Natural killer cell (primary cell): Measurements from ENCODE around the gene PLPP1. TPM values are rescaled to one million over a fixed set of nuclear protein-coding genes. Genes with fewer than 3 reads are reported as not detected.

ENCODE experiments used
- ATAC-seq, 3 donors: fragments of 150-1000 bp in 2 of 3; fragments of 200-7000 bp in 1 of 3; cut with Tn5 transposase; 1 replicate in 1 of 3; 2 replicates in 2 of 3; pipeline ENCODE4 v1.10.0; 2021; ENCODE audit warnings: mild to moderate bottlenecking in 2 of 3, moderate library complexity in 2 of 3
- DNase-seq, 2 donors: peaks; one replicate each; pipeline versions ENCODE4 v3.0.0 to v3.0.0-alpha.2; 2013 to 2021; ENCODE audit warnings: mixed read lengths in 1 of 2
- H3K27ac ChIP-seq: one replicate; pipeline ENCODE4 v1.5.1; 2013; ENCODE audit warnings: mild to moderate bottlenecking, low read length
- H3K27me3 ChIP-seq: one replicate; pipeline ENCODE4 v1.6.1; 2013; ENCODE audit warnings: low read length; ENCODE audit not compliant: control insufficient read depth, insufficient read depth
- H3K36me3 ChIP-seq: one replicate; pipeline ENCODE4 v1.6.1; 2013; ENCODE audit warnings: low read length; ENCODE audit not compliant: control insufficient read depth, insufficient read depth
- H3K4me1 ChIP-seq: one replicate; pipeline ENCODE4 v1.6.1; 2013; ENCODE audit warnings: low read length; ENCODE audit not compliant: control insufficient read depth, insufficient read depth
- H3K4me3 ChIP-seq: one replicate; pipeline ENCODE4 v1.5.1; 2013; ENCODE audit warnings: low read length
- H3K9me3 ChIP-seq: one replicate; pipeline ENCODE4 v1.6.1; 2013; ENCODE audit warnings: low read length; ENCODE audit not compliant: control insufficient read depth, insufficient read depth
- H3K27ac Mint-ChIP-seq, 2 donors: one replicate each; pipeline ENCODE4 v1.8.0; 2022; ENCODE audit warnings: mild to moderate bottlenecking in 2 of 2, mixed read lengths in 2 of 2, moderate library complexity in 1 of 2
- H3K27me3 Mint-ChIP-seq, 2 donors: one replicate each; pipeline ENCODE4 v1.8.0; 2022; ENCODE audit warnings: low read depth in 2 of 2, mixed read lengths in 2 of 2
- H3K36me3 Mint-ChIP-seq: one replicate; pipeline ENCODE4 v1.8.0; 2022; ENCODE audit warnings: mixed read lengths
- H3K4me1 Mint-ChIP-seq, 2 donors: one replicate each; pipeline ENCODE4 v1.8.0; 2022; ENCODE audit warnings: mixed read lengths in 2 of 2
- H3K4me3 Mint-ChIP-seq: one replicate; pipeline ENCODE4 v1.8.0; 2022; ENCODE audit warnings: mild to moderate bottlenecking, moderate library complexity, mixed read lengths
- H3K9me3 Mint-ChIP-seq, 2 donors: one replicate each; pipeline ENCODE4 v1.8.0; 2022; ENCODE audit warnings: mixed read lengths in 2 of 2
- CTCF ChIP-seq: fragments of 200-600 bp; IDR thresholded peaks from one replicate; pipeline ENCODE4 v1.8.0; 2022; ENCODE audit warnings: antibody characterized with exemption
- WGBS: methylation state at CpG from one replicate; pipeline ENCODE4 v1.1.7; 2013; ENCODE audit warnings: missing lambda C conversion rate; ENCODE audit not compliant: insufficient coverage; 5-methylcytosine and 5-hydroxymethylcytosine counted together
- intact Hi-C: fragments of 100-400 bp; cut with micrococcal nuclease; formaldehyde crosslinking; loops from one replicate; pipeline ENCODE4 v1.14.2; 2022
- total RNA-seq, 4 donors: library from RNA; stranded (reverse); fragments of 120-200 nt in 1 of 4; gene quantifications; one replicate each; pipeline versions ENCODE4 v1.2.3 to v1.2.4, GENCODE V29; 2013 to 2022

Gene PLPP1
- total RNA-seq, 3 donors from 2014 or later (not counting 1 experiment from before 2014, with no cell fraction given) = 3.3 to 5.5 (median 4.2) TPM

GRCh38 chr5:55551358-55551757 is 16.6 kb upstream of the PLPP1 start:
- Mint-ChIP-seq H3K9me3 (no peaks in the 10 kb centered on the region), H3K4me3 (no peak overlapping the region), H3K27ac (no peak overlapping the region), H3K36me3 (no peaks in the 10 kb centered on the region), H3K27me3 (peaks cover 16 to 32% of the 10 kb centered on the region in 2 donors), H3K4me1 (no peaks in the 10 kb centered on the region)
- no peak for DNase-seq
- Histone ChIP-seq H3K4me3 (no peak overlapping the region), H3K4me1 (no peaks in the 10 kb centered on the region), H3K36me3 (no peaks in the 10 kb centered on the region), H3K27me3 (no peaks in the 10 kb centered on the region), H3K27ac (no peak overlapping the region), H3K9me3 (no peaks in the 10 kb centered on the region)
- ATAC-seq = no peak
- 59% methylated on average over 6 of the region's 7 CpGs for WGBS
- intact Hi-C loops = no loop called here
- no peak for TF ChIP-seq CTCF

GRCh38 chr5:55547781-55548180 is 13.0 kb upstream of the PLPP1 start:
- H3K27ac Mint-ChIP-seq = no peak overlapping the region
- no peak overlapping the region for H3K27ac ChIP-seq
- TF ChIP-seq CTCF = no peak
- intact Hi-C loops = no loop called here
- no peaks in the 10 kb centered on the region for H3K36me3 Mint-ChIP-seq
- no peak overlapping the region for H3K4me3 Mint-ChIP-seq
- H3K9me3 ChIP-seq = no peaks in the 10 kb centered on the region
- H3K27me3 ChIP-seq = no peaks in the 10 kb centered on the region
- ATAC-seq (no peak), DNase-seq (no peak)
- WGBS = 86% methylated on average over 2 of the region's 2 CpGs
- H3K4me1 ChIP-seq = no peaks in the 10 kb centered on the region
- H3K36me3 ChIP-seq = no peaks in the 10 kb centered on the region
- no peaks in the 10 kb centered on the region for H3K4me1 Mint-ChIP-seq
- H3K4me3 ChIP-seq = no peak overlapping the region
- no peaks in the 10 kb centered on the region for H3K9me3 Mint-ChIP-seq
- peaks cover 14 to 32% of the 10 kb centered on the region in 2 donors for H3K27me3 Mint-ChIP-seq

GRCh38 chr5:55546947-55547346 is 12.2 kb upstream of the PLPP1 start:
- no peaks in the 10 kb centered on the region for H3K9me3 Mint-ChIP-seq
- H3K27me3 Mint-ChIP-seq = peaks cover 14 to 32% of the 10 kb centered on the region in 2 donors
- DNase-seq (no peak), ATAC-seq (no peak)
- H3K4me1 Mint-ChIP-seq = no peaks in the 10 kb centered on the region
- no peak overlapping the region for H3K27ac ChIP-seq
- no peak overlapping the region for H3K27ac Mint-ChIP-seq
- no peaks in the 10 kb centered on the region for H3K36me3 ChIP-seq
- H3K4me3 Mint-ChIP-seq = no peak overlapping the region
- no peaks in the 10 kb centered on the region for H3K27me3 ChIP-seq
- intact Hi-C loops = no loop called here
- H3K4me1 ChIP-seq = no peaks in the 10 kb centered on the region
- H3K4me3 ChIP-seq = no peak overlapping the region
- no peaks in the 10 kb centered on the region for H3K36me3 Mint-ChIP-seq
- no peaks in the 10 kb centered on the region for H3K9me3 ChIP-seq
- 73% methylated on average over 2 of the region's 2 CpGs for WGBS
- TF ChIP-seq CTCF = no peak

GRCh38 chr5:55544341-55544740 is 9.6 kb upstream of the PLPP1 start:
- no peaks in the 10 kb centered on the region for H3K27me3 ChIP-seq
- Mint-ChIP-seq H3K27me3 (peaks cover 13 to 23% of the 10 kb centered on the region in 2 donors), H3K4me1 (no peaks in the 10 kb centered on the region), H3K36me3 (no peaks in the 10 kb centered on the region), H3K27ac (no peak overlapping the region), H3K9me3 (no peaks in the 10 kb centered on the region), H3K4me3 (no peak overlapping the region)
- H3K9me3 ChIP-seq = no peaks in the 10 kb centered on the region
- no peaks in the 10 kb centered on the region for H3K4me1 ChIP-seq
- H3K27ac ChIP-seq = no peak overlapping the region
- no peak overlapping the region for H3K4me3 ChIP-seq
- no peak for DNase-seq
- WGBS = 78% methylated on average over 2 of the region's 2 CpGs
- no peak for ATAC-seq
- H3K36me3 ChIP-seq = no peaks in the 10 kb centered on the region
- TF ChIP-seq CTCF = no peak
- intact Hi-C loops = no loop called here
